ENCODE data around the gene RANBP10. TPM values are rescaled to one million over a fixed set of nuclear protein-coding genes. Genes with fewer than 3 reads are reported as not detected.

RANBP10 gene
- total RNA-seq, 4 donors from 2014 or later: 15.0 to 24.6 (median 17.9) TPM

DNA sequence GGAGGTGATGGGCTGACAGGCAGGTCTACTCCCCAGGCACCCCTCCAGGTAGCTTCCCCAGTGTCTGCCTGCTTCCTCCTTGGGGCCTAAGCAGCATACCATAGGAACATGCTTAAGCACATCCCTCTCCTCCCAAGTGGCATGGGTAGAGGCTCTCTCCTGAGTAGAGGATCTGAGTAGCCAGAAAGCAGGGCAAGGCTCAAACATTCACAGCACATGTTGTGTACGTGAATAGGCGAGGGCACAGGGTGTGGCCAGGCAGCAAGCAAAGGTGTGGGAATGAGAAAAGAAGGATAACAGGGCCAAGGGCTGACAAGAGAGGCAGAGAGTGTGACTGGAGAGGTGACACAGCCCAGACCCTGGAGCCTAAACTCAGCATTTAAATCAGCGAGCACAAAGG, 57.5 kb downstream of the RANBP10 start:
- TF ChIP-seq CTCF (IDR thresholded peaks at IDR 0.05): no peak
- 52 to 67% methylated on average over 3 of the region's 3 CpGs for WGBS, 2 donors
- intact Hi-C loops (cut with DNase I; ENCODE audit: low total_unique reads): no loop called here
- H3K4me3 ChIP-seq (ENCODE audit: low read depth, poor library complexity, severe bottlenecking): no peak overlapping the region
- DNase-seq (ENCODE audit: low spot score in 2 of 2): peak in 1 of 2 donors; percentile 28

GRCh38 chr16:67746846-67747245, 59.5 kb downstream of the RANBP10 start:
- no peak for TF ChIP-seq CTCF (IDR thresholded peaks at IDR 0.05)
- TF ChIP-seq POLR2A (IDR thresholded peaks at IDR 0.05): no peak
- DNase-seq (ENCODE audit: low spot score in 2 of 2): no peak
- H3K4me3 ChIP-seq (ENCODE audit: low read depth, poor library complexity, severe bottlenecking): no peak overlapping the region
- intact Hi-C loops (cut with DNase I; ENCODE audit: low total_unique reads): no loop called here

DNA sequence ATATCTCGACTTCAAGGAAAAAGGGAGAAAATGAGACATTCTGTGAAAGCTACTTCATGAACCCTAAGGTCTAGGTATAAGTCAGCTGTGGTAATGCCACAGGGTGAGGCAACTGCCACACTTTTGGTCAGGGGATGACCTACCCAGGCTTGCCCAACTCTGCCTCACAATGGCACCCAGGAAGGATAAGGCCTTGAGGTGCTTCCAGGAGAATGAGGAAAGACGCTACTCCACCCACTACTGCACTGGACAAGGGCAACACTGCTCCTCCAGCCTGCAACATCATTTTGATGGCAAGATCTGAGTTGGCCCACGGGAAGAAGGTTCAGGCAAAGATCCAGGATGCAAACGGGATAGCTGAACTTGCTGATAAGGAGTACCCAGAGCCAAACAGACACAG, 65.2 kb downstream of the RANBP10 start:
- DNase-seq (ENCODE audit: low spot score in 2 of 2): no peak
- WGBS, 2 donors: 81 to 92% methylated on average over 4 of the region's 4 CpGs
- TF ChIP-seq CTCF (IDR thresholded peaks at IDR 0.05) (no peak), POLR2A (IDR thresholded peaks at IDR 0.05) (no peak)
- H3K4me3 ChIP-seq (ENCODE audit: low read depth, poor library complexity, severe bottlenecking): no peak overlapping the region
- intact Hi-C loops (cut with DNase I; ENCODE audit: low total_unique reads): no loop called here

- DNase-seq (ENCODE audit: low spot score in 2 of 2): no peak
- H3K4me3 ChIP-seq (ENCODE audit: low read depth, poor library complexity, severe bottlenecking): no peak overlapping the region
- no peak for TF ChIP-seq CTCF (IDR thresholded peaks at IDR 0.05)
- TF ChIP-seq POLR2A (IDR thresholded peaks at IDR 0.05): no peak
- WGBS, 2 donors: 93 to 97% methylated on average over 3 of the region's 3 CpGs
- intact Hi-C loops (cut with DNase I; ENCODE audit: low total_unique reads): no loop called here
Measured at GRCh38 chr16:67740391-67740790, 66.0 kb downstream of the RANBP10 start.

DNA sequence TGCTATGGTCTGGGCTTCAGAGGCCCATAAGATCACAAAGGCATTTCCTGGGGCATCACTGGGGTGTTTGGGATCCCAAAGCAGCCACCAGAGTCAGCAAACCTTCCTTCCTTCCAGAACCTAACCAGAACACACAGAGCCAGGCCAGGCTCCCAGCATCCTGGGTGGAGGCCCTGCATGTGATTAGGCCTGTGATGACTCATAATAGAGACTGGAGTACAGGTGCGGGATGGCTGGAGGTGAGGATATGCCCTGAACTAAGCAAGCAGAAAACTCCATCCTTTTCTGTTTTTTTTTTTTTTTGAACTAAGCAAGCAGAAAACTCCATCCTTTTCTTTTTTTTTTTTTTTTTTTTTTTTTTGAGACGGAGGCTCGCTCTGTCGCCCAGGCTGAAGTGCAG, 69.5 kb downstream of the RANBP10 start:
- DNase-seq (ENCODE audit: low spot score in 2 of 2): no peak
- WGBS, 2 donors: 87% methylated on average over 4 of the region's 4 CpGs
- no peak for TF ChIP-seq CTCF (IDR thresholded peaks at IDR 0.05)
- no peak for TF ChIP-seq POLR2A (IDR thresholded peaks at IDR 0.05)
- no peak overlapping the region for H3K4me3 ChIP-seq (ENCODE audit: low read depth, poor library complexity, severe bottlenecking)
- intact Hi-C loops (cut with DNase I; ENCODE audit: low total_unique reads): no loop called here

GRCh38 chr16:67734731-67735201, 71.6 kb downstream of the RANBP10 start:
- no peak for TF ChIP-seq POLR2A (IDR thresholded peaks at IDR 0.05)
- no peak for TF ChIP-seq CTCF (IDR thresholded peaks at IDR 0.05)
- no peak for DNase-seq (ENCODE audit: low spot score in 2 of 2)
- no peak overlapping the region for H3K4me3 ChIP-seq (ENCODE audit: low read depth, poor library complexity, severe bottlenecking)
- intact Hi-C loops (cut with DNase I; ENCODE audit: low total_unique reads): no loop called here
- 83 to 97% methylated on average over 9 of the region's 9 CpGs for WGBS, 2 donors
